Heart left ventricle (tissue), 16 donors: ENCODE data around the gene SEPTIN5. TPM values are rescaled to one million over a fixed set of nuclear protein-coding genes. Genes with fewer than 3 reads are reported as not detected.

Source experiments
- ATAC-seq, 4 donors: fragments of 200-7000 bp; cut with Tn5 transposase; one replicate each; pipeline ENCODE4 v1.9.1; 2020 to 2022; ENCODE audit warnings: moderate library complexity in 4 of 4, mild to moderate bottlenecking in 3 of 4, moderate number of reproducible peaks in 1 of 4
- DNase-seq, 5 donors: peaks; one replicate each; pipeline ENCODE4 v3.0.0-alpha.2; 2020
- H3K27ac ChIP-seq, 12 donors: fragments of 200-600 bp; sonication (generic) in 4 of 12; one replicate each; pipeline versions ENCODE4 v1.5.0 to v1.8.0; 2016 to 2022; ENCODE audit warnings: mild to moderate bottlenecking in 2 of 12
- H3K27me3 ChIP-seq, 9 donors: fragments of 200-600 bp; sonication (generic) in 2 of 9; one replicate each; pipeline versions ENCODE4 v1.5.1 to v1.8.0; 2016 to 2022; ENCODE audit warnings: mild to moderate bottlenecking in 3 of 9
- H3K36me3 ChIP-seq, 9 donors: fragments of 200-600 bp; sonication (generic) in 2 of 9; one replicate each; pipeline versions ENCODE4 v1.5.0 to v1.8.0; 2018 to 2022; ENCODE audit warnings: mild to moderate bottlenecking in 2 of 9
- H3K4me1 ChIP-seq, 12 donors: fragments of 200-600 bp; sonication (generic) in 4 of 12; one replicate each; pipeline versions ENCODE4 v1.5.0 to v1.8.0; 2016 to 2022; ENCODE audit warnings: mild to moderate bottlenecking in 3 of 12
- H3K4me3 ChIP-seq, 12 donors: fragments of 200-600 bp; sonication (generic) in 4 of 12; one replicate each; pipeline versions ENCODE4 v1.5.0 to v1.8.0; 2017 to 2022; ENCODE audit warnings: mild to moderate bottlenecking in 9 of 12, moderate library complexity in 4 of 12
- H3K9me3 ChIP-seq, 12 donors: fragments of 200-600 bp; sonication (generic) in 4 of 12; one replicate each; pipeline versions ENCODE4 v1.5.0 to v1.8.0; 2016 to 2022; ENCODE audit warnings: mild to moderate bottlenecking in 1 of 12
- CTCF ChIP-seq, 12 donors: fragments of 200-600 bp; sonication (generic) in 4 of 12; IDR thresholded peaks; one replicate each; pipeline versions ENCODE4 v1.5.0 to v1.8.0; 2018 to 2022; ENCODE audit warnings: antibody characterized with exemption in 12 of 12, mild to moderate bottlenecking in 5 of 12
- POLR2A ChIP-seq, 2 donors: fragments of 450-650 bp; IDR thresholded peaks; one replicate each; pipeline ENCODE4 v1.6.1; 2017; ENCODE audit warnings: antibody characterized with exemption in 2 of 2, mild to moderate bottlenecking in 2 of 2, moderate library complexity in 2 of 2
- WGBS, 4 donors: extraction: QIAGEN DNeasy Blood & Tissue Kit in 2 of 4; methylation state at CpG; one replicate each; pipeline versions ENCODE4 v1.1.5 to v1.1.7; 2013 to 2018; 5-methylcytosine and 5-hydroxymethylcytosine counted together
- intact Hi-C, 10 donors: fragments of 100-400 bp; cut with DNase I; formaldehyde crosslinking; loops; one replicate each; pipeline versions ENCODE4 v1.11.1 to v1.14.2; 2022
- polyA plus RNA-seq, 2 donors: library from polyadenylated mRNA; stranded (reverse); fragments of 200-250 nt; gene quantifications; one replicate each; pipeline ENCODE4 v1.2.3, GENCODE V29; 2013
- total RNA-seq, 9 donors: library from RNA; depleted of rRNA in 2 of 9; stranded (reverse); fragments of >200 nt in 2 of 9; fragmentation: NEBNext Ultra II Directional in 3 of 9; extraction: Animal tissue kit (Norgen Biotek cat#: 25700) in 3 of 9; gene quantifications; one replicate each; pipeline versions ENCODE4 v1.1.0 to v1.2.4, GENCODE V29; 2016 to 2023
- donor health status: ischemic (EF 13 %, LVEDD 7.1; RV severe dilation, severe dysfunction).
- donor health status: healthy with polysubstance abuse.
- donor health status: DM: no; HTN: yes; CAD: no.
- donor health status: DM: no; HTN: no; CAD: no.
- donor health status: ischemic (EF 25% LVEDD 6.9; RV normal size, moderate dysfunction).
- donor health status: ischemic (EF 25% LVEDD 5.7; RV mildly dilated, moderate dysfunction).
- donor health status: healthy.
- donor health status: DM: yes; HTN: yes; CAD: no.
- donor health status: ischemic (EF 35%, LVEDD 5.7; RV mildly dilated, moderate dysfunction).
- donor health status: nonischemic (EF 11% LVEDD 7.7; RV severe dilation, severe dysfunction).
- donor health status: DM: yes; HTN: yes; CAD: no.
- donor health status: PGD.
- donor health status: ischemic (EF 29% LVEDD 5.4; RV normal size, mild dysfunction).
- donor health status: nonischemic (EF 23%, LVEDD 6.1; RV moderate dilation, normal function).

Gene SEPTIN5
- total and polyA plus RNA-seq, 11 donors = 75.7 to 272 (median 127) TPM

GRCh38 chr22:19761725-19762567 is 47.6 kb downstream of the SEPTIN5 start:
- no peak for DNase-seq
- WGBS, 4 donors = 78 to 87% (median 81%) methylated on average over 21 to 33 of the region's 33 CpGs
- Histone ChIP-seq H3K4me3 (no peak overlapping the region), H3K9me3 (no peaks in the 10 kb centered on the region), H3K27me3 (peaks cover 56 to 91% (median 82%) of the 10 kb centered on the region in 9 donors), H3K27ac (no peak overlapping the region), H3K36me3 (no peaks in the 10 kb centered on the region), H3K4me1 (peaks cover 0 to 46% (median 16%) of the 10 kb centered on the region in 12 donors)
- no peak for ATAC-seq
- TF ChIP-seq POLR2A (IDR thresholded peaks at IDR 0.05) = no peak
- TF ChIP-seq CTCF (IDR thresholded peaks at IDR 0.05) = no peak
- intact Hi-C loops = loop anchor here in 1 of 10 donors (5.0 kb wide), 1 partner anchor 90 kb away; the partner anchor contains the start of genes GNB1L and RTL10

GRCh38 chr22:19762568-19763457 is 48.5 kb downstream of the SEPTIN5 start:
- no peak for DNase-seq
- no peak for ATAC-seq
- Histone ChIP-seq H3K4me1 (peaks cover 0 to 50% (median 21%) of the 10 kb centered on the region in 12 donors), H3K4me3 (no peak overlapping the region), H3K27me3 (peaks cover 57 to 91% (median 82%) of the 10 kb centered on the region in 9 donors), H3K36me3 (no peaks in the 10 kb centered on the region), H3K9me3 (no peaks in the 10 kb centered on the region), H3K27ac (no peak overlapping the region)
- WGBS, 4 donors = 73 to 83% (median 77%) methylated on average over 25 to 34 of the region's 34 CpGs
- intact Hi-C loops = loop anchor here in 1 of 10 donors (5.0 kb wide), 1 partner anchor 89 kb away; the partner anchor contains the start of genes GNB1L and RTL10
- TF ChIP-seq POLR2A (IDR thresholded peaks at IDR 0.05) = no peak
- TF ChIP-seq CTCF (IDR thresholded peaks at IDR 0.05) = no peak

- TF ChIP-seq CTCF (IDR thresholded peaks at IDR 0.05) (no peak), POLR2A (IDR thresholded peaks at IDR 0.05) (no peak)
- 40 to 63% (median 54%) methylated on average over 20 to 39 of the region's 39 CpGs for WGBS, 4 donors
- H3K27ac ChIP-seq = no peak overlapping the region
- intact Hi-C loops = loop anchor here in 1 of 10 donors (5.0 kb wide), 1 partner anchor 89 kb away; the partner anchor contains the start of genes GNB1L and RTL10
- H3K4me1 ChIP-seq = peaks cover 0 to 55% (median 25%) of the 10 kb centered on the region in 12 donors
- no peak for DNase-seq
- H3K9me3 ChIP-seq = no peaks in the 10 kb centered on the region
- no peak overlapping the region for H3K4me3 ChIP-seq
- H3K36me3 ChIP-seq = no peaks in the 10 kb centered on the region
- ATAC-seq = no peak
- H3K27me3 ChIP-seq = peaks cover 61 to 91% (median 85%) of the 10 kb centered on the region in 9 donors
These were observed 49.4 kb downstream of the SEPTIN5 start for GRCh38 chr22:19763458-19764298.
